PC-3 (cell line): Measurements from ENCODE around the gene C1QTNF9. TPM values are rescaled to one million over a fixed set of nuclear protein-coding genes. Genes with fewer than 3 reads are reported as not detected.

Experiments used
- ATAC-seq: fragments of 200-7000 bp; cut with Tn5 transposase; 2 replicates; pipeline ENCODE4 v1.9.1; 2020; ENCODE audit warnings: mild to moderate bottlenecking, moderate library complexity
- BruUV-seq: library from RNA; stranded (reverse); fragments of 400-500 nt; replicated peaks from 2 replicates; lab custom pipeline; 2021; lab: Mats Ljungman, UMichigan
- CTCF ChIA-PET: fragments of 300-600 bp; sonication (Branson Sonifier 250); formaldehyde crosslinking; loops from one replicate; lab custom pipeline; 2022; ENCODE audit warnings: antibody characterized with exemption; lab: Charles Lee
- POLR2A ChIA-PET: fragments of 300-600 bp; sonication (Branson Sonifier 250); formaldehyde crosslinking; loops from one replicate; lab custom pipeline; 2022; ENCODE audit warnings: antibody characterized with exemption; ENCODE audit not compliant: unreplicated experiment; lab: Charles Lee
- DNase-seq: peaks from one replicate; pipeline ENCODE4 v3.0.0-alpha.2; 2015
- H2AFZ ChIP-seq: fragments of 300-600 bp; sonication (generic); 2 replicates; pipeline ENCODE4 v1.6.0; 2016; ENCODE audit warnings: antibody characterized with exemption, low read length
- H3F3A ChIP-seq: fragments of 300-600 bp; sonication (generic); one replicate; pipeline ENCODE4 v1.6.0; 2017; ENCODE audit warnings: antibody characterized with exemption, low read length, control low read depth, mild to moderate bottlenecking; ENCODE audit not compliant: unreplicated experiment
- H3K27ac ChIP-seq: fragments of 300-600 bp; sonication (generic); 2 replicates; pipeline ENCODE4 v1.5.1; 2016; ENCODE audit warnings: mild to moderate bottlenecking, low read length
- H3K27me3 ChIP-seq: fragments of 300-600 bp; sonication (generic); 2 replicates; pipeline ENCODE4 v1.6.1; 2016; ENCODE audit warnings: low read length, mixed read lengths
- H3K36me3 ChIP-seq: fragments of 300-600 bp; sonication (generic); 2 replicates; pipeline ENCODE4 v1.6.1; 2016; ENCODE audit warnings: low read depth, mixed run types, low read length, mixed read lengths
- H3K4me1 ChIP-seq: fragments of 300-600 bp; sonication (generic); 2 replicates; pipeline ENCODE4 v1.5.1; 2016; ENCODE audit warnings: low read length; ENCODE audit not compliant: insufficient read depth
- H3K4me2 ChIP-seq: fragments of 300-600 bp; sonication (generic); 2 replicates; pipeline ENCODE4 v1.6.0; 2016; ENCODE audit warnings: low read length
- H3K4me3 ChIP-seq: fragments of 300-600 bp; sonication (generic); 2 replicates; pipeline ENCODE4 v1.5.1; 2016; ENCODE audit warnings: mild to moderate bottlenecking, low read length, mixed read lengths
- H3K79me2 ChIP-seq: fragments of 300-600 bp; sonication (generic); 2 replicates; pipeline ENCODE4 v1.6.1; 2017; ENCODE audit warnings: low read length, mixed read lengths
- H3K9ac ChIP-seq: fragments of 300-600 bp; sonication (generic); 2 replicates; pipeline ENCODE4 v1.6.0; 2016; ENCODE audit warnings: mild to moderate bottlenecking, low read length
- H3K9me2 ChIP-seq: fragments of 300-600 bp; sonication (generic); replicated peaks from 2 replicates; pipeline ENCODE4 v1.6.1; 2016; ENCODE audit warnings: mixed run types, low read length, mixed read lengths
- H3K9me3 ChIP-seq: fragments of 300-600 bp; sonication (generic); 2 replicates; pipeline ENCODE4 v1.6.1; 2016; ENCODE audit warnings: low read length, mixed read lengths
- H4K20me1 ChIP-seq: fragments of 300-600 bp; sonication (generic); 2 replicates; pipeline ENCODE4 v1.6.1; 2016; ENCODE audit warnings: low read length, mixed read lengths
- EZH2 ChIP-seq: fragments of 300-600 bp; sonication (generic); IDR thresholded peaks from one replicate; pipeline ENCODE4 v1.6.1; 2017; ENCODE audit warnings: antibody characterized with exemption, mild to moderate bottlenecking, low read length; ENCODE audit not compliant: unreplicated experiment
- EZH2phosphoT487 ChIP-seq: fragments of 300-600 bp; sonication (generic); IDR thresholded peaks from 2 replicates; pipeline ENCODE4 v1.6.1; 2018; ENCODE audit warnings: mild to moderate bottlenecking, antibody characterized with exemption, low read length, borderline replicate concordance
- intact Hi-C: fragments of 100-400 bp; cut with micrococcal nuclease; formaldehyde crosslinking; loops from 2 replicates; pipeline ENCODE4 v1.9.0; 2023
- total RNA-seq: library from RNA; depleted of rRNA; stranded (reverse); fragments of >200 nt; gene quantifications from 2 replicates; pipeline ENCODE4 v1.2.3, GENCODE V29; 2014
- TF ChIP-seq, protein P1 (sequence below): fragments of 300-600 bp; sonication (generic); conservative IDR thresholded peaks from 2 replicates; pipeline ENCODE4 v1.5.1; 2017; ENCODE audit warnings: antibody characterized with exemption, low read depth, mild to moderate bottlenecking, low read length

C1QTNF9 gene
- total RNA-seq, 1 experiment from 2014 or later = 0.11 TPM

DNA sequence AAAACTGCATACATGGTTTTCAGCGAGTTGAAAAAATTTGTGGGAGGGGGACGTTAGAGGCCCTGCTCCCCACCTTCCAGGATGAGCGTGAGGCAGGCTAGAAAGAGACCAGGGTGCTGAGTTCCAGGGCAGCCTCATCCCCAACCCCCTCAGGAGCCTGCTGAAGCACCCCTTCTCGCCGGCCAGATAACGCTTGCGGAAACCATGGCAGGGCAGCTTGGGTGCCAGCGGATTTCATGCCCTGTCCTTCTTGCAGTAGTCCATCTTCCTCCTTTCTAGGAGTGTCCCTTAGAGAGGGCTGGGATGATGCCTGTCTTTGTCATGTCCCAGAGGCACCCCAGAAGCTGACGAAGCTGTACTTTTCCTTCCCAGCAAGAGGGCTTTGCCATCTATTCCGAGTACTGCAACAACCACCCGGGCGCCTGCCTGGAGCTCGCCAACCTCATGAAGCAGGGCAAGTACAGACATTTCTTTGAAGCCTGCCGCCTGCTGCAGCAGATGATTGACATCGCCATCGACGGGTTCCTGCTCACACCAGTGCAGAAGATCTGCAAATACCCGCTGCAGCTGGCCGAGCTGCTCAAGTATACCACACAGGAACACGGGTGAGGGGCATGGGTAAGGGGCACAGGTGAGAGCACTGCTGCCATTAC lies 19.0 kb upstream of the C1QTNF9 start:
- H3K36me3 ChIP-seq = peaks cover 11% of the 10 kb centered on the region; the same call in 1 of the 2 replicates
- POLR2A ChIA-PET = no interaction called here
- no peaks in the 10 kb centered on the region for H3K27me3 ChIP-seq
- no peaks in the 10 kb centered on the region for H3K79me2 ChIP-seq
- CTCF ChIA-PET = no interaction called here
- ATAC-seq = no peak
- H3K9me3 ChIP-seq = no peaks in the 10 kb centered on the region
- no peaks in the 10 kb centered on the region for H3F3A ChIP-seq
- no peak for TF ChIP-seq EZH2phosphoT487
- TF ChIP-seq, protein P1, sequence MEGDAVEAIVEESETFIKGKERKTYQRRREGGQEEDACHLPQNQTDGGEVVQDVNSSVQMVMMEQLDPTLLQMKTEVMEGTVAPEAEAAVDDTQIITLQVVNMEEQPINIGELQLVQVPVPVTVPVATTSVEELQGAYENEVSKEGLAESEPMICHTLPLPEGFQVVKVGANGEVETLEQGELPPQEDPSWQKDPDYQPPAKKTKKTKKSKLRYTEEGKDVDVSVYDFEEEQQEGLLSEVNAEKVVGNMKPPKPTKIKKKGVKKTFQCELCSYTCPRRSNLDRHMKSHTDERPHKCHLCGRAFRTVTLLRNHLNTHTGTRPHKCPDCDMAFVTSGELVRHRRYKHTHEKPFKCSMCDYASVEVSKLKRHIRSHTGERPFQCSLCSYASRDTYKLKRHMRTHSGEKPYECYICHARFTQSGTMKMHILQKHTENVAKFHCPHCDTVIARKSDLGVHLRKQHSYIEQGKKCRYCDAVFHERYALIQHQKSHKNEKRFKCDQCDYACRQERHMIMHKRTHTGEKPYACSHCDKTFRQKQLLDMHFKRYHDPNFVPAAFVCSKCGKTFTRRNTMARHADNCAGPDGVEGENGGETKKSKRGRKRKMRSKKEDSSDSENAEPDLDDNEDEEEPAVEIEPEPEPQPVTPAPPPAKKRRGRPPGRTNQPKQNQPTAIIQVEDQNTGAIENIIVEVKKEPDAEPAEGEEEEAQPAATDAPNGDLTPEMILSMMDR = no peak
- H4K20me1 ChIP-seq = no peaks in the 10 kb centered on the region
- no peak overlapping the region for H3K4me3 ChIP-seq
- H3K9me2 ChIP-seq = no peaks in the 10 kb centered on the region
- no TSS peak for BruUV-seq
- DNase-seq = no peak
- H2AFZ ChIP-seq = no peak overlapping the region
- no peak overlapping the region for H3K4me2 ChIP-seq
- intact Hi-C loops = no loop called here
- H3K9ac ChIP-seq = no peak overlapping the region
- H3K4me1 ChIP-seq = no peaks in the 10 kb centered on the region
- H3K27ac ChIP-seq = no peak overlapping the region

- H3K4me1 ChIP-seq = no peaks in the 10 kb centered on the region
- peaks cover 14% of the 10 kb centered on the region for H3K36me3 ChIP-seq
- no peaks in the 10 kb centered on the region for H3K27me3 ChIP-seq
- no peak for ATAC-seq
- H3K4me3 ChIP-seq = no peak overlapping the region
- intact Hi-C loops = no loop called here
- ChIA-PET CTCF (no interaction called here), POLR2A (no interaction called here)
- no TSS peak for BruUV-seq
- H3F3A ChIP-seq = no peaks in the 10 kb centered on the region
- no peak overlapping the region for H3K4me2 ChIP-seq
- H3K9me3 ChIP-seq = no peaks in the 10 kb centered on the region
- H3K9ac ChIP-seq = no peak overlapping the region
- TF ChIP-seq, protein P1 = no peak
- TF ChIP-seq EZH2 = no peak
- no peak for TF ChIP-seq EZH2phosphoT487
- H3K79me2 ChIP-seq = no peaks in the 10 kb centered on the region
- no peaks in the 10 kb centered on the region for H4K20me1 ChIP-seq
- no peak overlapping the region for H3K27ac ChIP-seq
- DNase-seq = no peak
- no peaks in the 10 kb centered on the region for H3K9me2 ChIP-seq
- no peak overlapping the region for H2AFZ ChIP-seq
These were observed 16.9 kb upstream of the C1QTNF9 start for GRCh38 chr13:24292481-24292880.

GRCh38 chr13:24293746-24294145 lies 15.6 kb upstream of the C1QTNF9 start:
- TF ChIP-seq EZH2 (no peak), EZH2phosphoT487 (no peak)
- TF ChIP-seq, protein P1 = no peak
- ATAC-seq = no peak
- Histone ChIP-seq H3K27ac (no peak overlapping the region), H3K9me3 (no peaks in the 10 kb centered on the region), H2AFZ (no peak overlapping the region), H3K36me3 (peaks cover 18% of the 10 kb centered on the region), H3K4me1 (no peaks in the 10 kb centered on the region), H4K20me1 (no peaks in the 10 kb centered on the region), H3K27me3 (no peaks in the 10 kb centered on the region), H3F3A (no peaks in the 10 kb centered on the region), H3K9me2 (no peaks in the 10 kb centered on the region), H3K79me2 (no peaks in the 10 kb centered on the region), H3K4me3 (no peak overlapping the region), H3K4me2 (no peak overlapping the region), H3K9ac (no peak overlapping the region)
- ChIA-PET POLR2A (no interaction called here), CTCF (no interaction called here)
- BruUV-seq = no TSS peak
- DNase-seq = no peak
- intact Hi-C loops = no loop called here
